ENCODE measurements around the gene SPTBN1.

Gene SPTBN1

GRCh38 chr2:54550547-54550946 is 94.4 kb downstream of the SPTBN1 start:
- Histone ChIP-seq H3K9me3 (ENCODE audit: insufficient read depth, low read length) (no peaks in the 10 kb centered on the region), H3K4me1 (ENCODE audit: low read length) (peaks cover 34% of the 10 kb centered on the region), H2AFZ (ENCODE audit: low read depth, low read length) (no peak overlapping the region), H3K36me3 (replicated peaks; ENCODE audit: low read depth, low read length) (no peaks in the 10 kb centered on the region), H3K79me2 (ENCODE audit: low read length) (no peaks in the 10 kb centered on the region), H4K20me1 (ENCODE audit: insufficient read depth, low read length) (no peaks in the 10 kb centered on the region), H3K9ac (ENCODE audit: low read length) (no peak overlapping the region), H3K4me3 (ENCODE audit: low read length) (no peak overlapping the region), H3K27ac (ENCODE audit: low read length) (no peak overlapping the region), H3K4me2 (ENCODE audit: low read length) (no peak overlapping the region), H3K27me3 (ENCODE audit: low read depth, low read length) (no peaks in the 10 kb centered on the region)
- no peak for TF ChIP-seq EZH2phosphoT487 (IDR thresholded peaks at IDR 0.05; ENCODE audit: low read depth)
- TF ChIP-seq, protein P1, sequence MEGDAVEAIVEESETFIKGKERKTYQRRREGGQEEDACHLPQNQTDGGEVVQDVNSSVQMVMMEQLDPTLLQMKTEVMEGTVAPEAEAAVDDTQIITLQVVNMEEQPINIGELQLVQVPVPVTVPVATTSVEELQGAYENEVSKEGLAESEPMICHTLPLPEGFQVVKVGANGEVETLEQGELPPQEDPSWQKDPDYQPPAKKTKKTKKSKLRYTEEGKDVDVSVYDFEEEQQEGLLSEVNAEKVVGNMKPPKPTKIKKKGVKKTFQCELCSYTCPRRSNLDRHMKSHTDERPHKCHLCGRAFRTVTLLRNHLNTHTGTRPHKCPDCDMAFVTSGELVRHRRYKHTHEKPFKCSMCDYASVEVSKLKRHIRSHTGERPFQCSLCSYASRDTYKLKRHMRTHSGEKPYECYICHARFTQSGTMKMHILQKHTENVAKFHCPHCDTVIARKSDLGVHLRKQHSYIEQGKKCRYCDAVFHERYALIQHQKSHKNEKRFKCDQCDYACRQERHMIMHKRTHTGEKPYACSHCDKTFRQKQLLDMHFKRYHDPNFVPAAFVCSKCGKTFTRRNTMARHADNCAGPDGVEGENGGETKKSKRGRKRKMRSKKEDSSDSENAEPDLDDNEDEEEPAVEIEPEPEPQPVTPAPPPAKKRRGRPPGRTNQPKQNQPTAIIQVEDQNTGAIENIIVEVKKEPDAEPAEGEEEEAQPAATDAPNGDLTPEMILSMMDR (IDR thresholded peaks at IDR 0.05; ENCODE audit: low read depth, low read length), result no peak

GRCh38 chr2:54551123-54551756 is 95.1 kb downstream of the SPTBN1 start:
- Histone ChIP-seq H4K20me1 (ENCODE audit: insufficient read depth, low read length) (no peaks in the 10 kb centered on the region), H3K27ac (ENCODE audit: low read length) (no peak overlapping the region), H3K4me3 (ENCODE audit: low read length) (no peak overlapping the region), H3K36me3 (replicated peaks; ENCODE audit: low read depth, low read length) (no peaks in the 10 kb centered on the region), H2AFZ (ENCODE audit: low read depth, low read length) (no peak overlapping the region), H3K9me3 (ENCODE audit: insufficient read depth, low read length) (no peaks in the 10 kb centered on the region), H3K4me1 (ENCODE audit: low read length) (peaks cover 27% of the 10 kb centered on the region), H3K27me3 (ENCODE audit: low read depth, low read length) (no peaks in the 10 kb centered on the region), H3K9ac (ENCODE audit: low read length) (no peak overlapping the region), H3K4me2 (ENCODE audit: low read length) (no peak overlapping the region), H3K79me2 (ENCODE audit: low read length) (no peaks in the 10 kb centered on the region)
- no peak for TF ChIP-seq EZH2phosphoT487 (IDR thresholded peaks at IDR 0.05; ENCODE audit: low read depth)
- TF ChIP-seq, protein P1 (IDR thresholded peaks at IDR 0.05; ENCODE audit: low read depth, low read length), result no peak

- H2AFZ ChIP-seq (ENCODE audit: low read depth, low read length), result no peak overlapping the region
- H3K27me3 ChIP-seq (ENCODE audit: low read depth, low read length), result no peaks in the 10 kb centered on the region
- H3K4me2 ChIP-seq (ENCODE audit: low read length), result no peak overlapping the region
- no peak overlapping the region for H3K4me3 ChIP-seq (ENCODE audit: low read length)
- H3K9ac ChIP-seq (ENCODE audit: low read length), result no peak overlapping the region
- no peak overlapping the region for H3K27ac ChIP-seq (ENCODE audit: low read length)
- no peaks in the 10 kb centered on the region for H3K9me3 ChIP-seq (ENCODE audit: insufficient read depth, low read length)
- H3K4me1 ChIP-seq (ENCODE audit: low read length), result peaks cover 23% of the 10 kb centered on the region
- no peaks in the 10 kb centered on the region for H3K36me3 ChIP-seq (replicated peaks; ENCODE audit: low read depth, low read length)
- TF ChIP-seq EZH2phosphoT487 (IDR thresholded peaks at IDR 0.05; ENCODE audit: low read depth), result no peak
- TF ChIP-seq, protein P1 (IDR thresholded peaks at IDR 0.05; ENCODE audit: low read depth, low read length), result no peak
- H3K79me2 ChIP-seq (ENCODE audit: low read length), result no peaks in the 10 kb centered on the region
- no peaks in the 10 kb centered on the region for H4K20me1 ChIP-seq (ENCODE audit: insufficient read depth, low read length)
Observed at GRCh38 chr2:54553075-54553474, 96.9 kb downstream of the SPTBN1 start.

DNA sequence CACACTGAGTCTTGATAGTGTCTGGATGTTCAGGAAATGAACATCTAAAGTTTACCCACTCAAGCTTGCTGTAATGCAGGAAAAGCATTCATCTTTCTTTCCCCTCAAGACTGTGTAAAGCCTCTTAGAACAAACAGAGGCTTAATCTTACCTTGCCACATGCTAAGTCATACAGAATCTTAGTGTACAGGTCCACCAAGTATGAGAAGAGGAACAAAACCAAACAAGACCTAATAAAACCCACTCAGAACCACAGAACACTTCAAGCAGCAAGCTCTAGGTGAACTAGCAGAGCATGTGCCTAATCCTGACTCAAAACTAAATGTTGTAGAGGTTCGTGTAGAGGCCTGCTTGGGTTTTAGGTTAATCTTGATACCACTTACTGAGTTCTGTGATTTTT is 97.6 kb downstream of the SPTBN1 start:
- TF ChIP-seq EZH2phosphoT487 (IDR thresholded peaks at IDR 0.05; ENCODE audit: low read depth), result no peak
- Histone ChIP-seq H3K4me1 (ENCODE audit: low read length) (peaks cover 23% of the 10 kb centered on the region), H3K27me3 (ENCODE audit: low read depth, low read length) (no peaks in the 10 kb centered on the region), H3K9me3 (ENCODE audit: insufficient read depth, low read length) (no peaks in the 10 kb centered on the region), H3K36me3 (replicated peaks; ENCODE audit: low read depth, low read length) (no peaks in the 10 kb centered on the region), H4K20me1 (ENCODE audit: insufficient read depth, low read length) (no peaks in the 10 kb centered on the region), H3K4me3 (ENCODE audit: low read length) (no peak overlapping the region), H3K4me2 (ENCODE audit: low read length) (no peak overlapping the region), H3K9ac (ENCODE audit: low read length) (no peak overlapping the region), H3K79me2 (ENCODE audit: low read length) (no peaks in the 10 kb centered on the region), H2AFZ (ENCODE audit: low read depth, low read length) (no peak overlapping the region), H3K27ac (ENCODE audit: low read length) (no peak overlapping the region)
